Gastrocnemius medialis (tissue), 4 donors: ENCODE data around the gene RBBP9.

Experiments
- POLR2A ChIP-seq, 2 donors: fragments of 450-650 bp; IDR thresholded peaks; one replicate each; pipeline ENCODE4 v1.6.1; 2017; ENCODE audit warnings: antibody characterized with exemption in 2 of 2, mild to moderate bottlenecking in 2 of 2, moderate library complexity in 2 of 2
- TF ChIP-seq, protein P1 (sequence below), 5 experiments: fragments of 450-650 bp in 3 of 5; fragments of 200-600 bp in 2 of 5; sonication (generic) in 2 of 5; IDR thresholded peaks in 4 of 5; conservative IDR thresholded peaks in 1 of 5; 1 replicate in 4 of 5; 2 replicates in 1 of 5; pipeline ENCODE4 v1.5.1; 2016 to 2019; ENCODE audit warnings: antibody characterized with exemption in 5 of 5, mild to moderate bottlenecking in 3 of 5, moderate library complexity in 3 of 5

- TF ChIP-seq POLR2A (IDR thresholded peaks at IDR 0.05), result no peak
- TF ChIP-seq, protein P1, sequence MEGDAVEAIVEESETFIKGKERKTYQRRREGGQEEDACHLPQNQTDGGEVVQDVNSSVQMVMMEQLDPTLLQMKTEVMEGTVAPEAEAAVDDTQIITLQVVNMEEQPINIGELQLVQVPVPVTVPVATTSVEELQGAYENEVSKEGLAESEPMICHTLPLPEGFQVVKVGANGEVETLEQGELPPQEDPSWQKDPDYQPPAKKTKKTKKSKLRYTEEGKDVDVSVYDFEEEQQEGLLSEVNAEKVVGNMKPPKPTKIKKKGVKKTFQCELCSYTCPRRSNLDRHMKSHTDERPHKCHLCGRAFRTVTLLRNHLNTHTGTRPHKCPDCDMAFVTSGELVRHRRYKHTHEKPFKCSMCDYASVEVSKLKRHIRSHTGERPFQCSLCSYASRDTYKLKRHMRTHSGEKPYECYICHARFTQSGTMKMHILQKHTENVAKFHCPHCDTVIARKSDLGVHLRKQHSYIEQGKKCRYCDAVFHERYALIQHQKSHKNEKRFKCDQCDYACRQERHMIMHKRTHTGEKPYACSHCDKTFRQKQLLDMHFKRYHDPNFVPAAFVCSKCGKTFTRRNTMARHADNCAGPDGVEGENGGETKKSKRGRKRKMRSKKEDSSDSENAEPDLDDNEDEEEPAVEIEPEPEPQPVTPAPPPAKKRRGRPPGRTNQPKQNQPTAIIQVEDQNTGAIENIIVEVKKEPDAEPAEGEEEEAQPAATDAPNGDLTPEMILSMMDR (IDR thresholded peaks at IDR 0.05 in 4 of 5, conservative IDR thresholded peaks at IDR 0.05 in 1 of 5), result no peak
Observed at GRCh38 chr20:18524646-18525045, 27.6 kb upstream of the RBBP9 start.
